H1 (cell line): ENCODE data around the gene IGF2R.

Experiments
- CTCF ChIP-seq, 3 experiments: IDR thresholded peaks; 1 replicate in 2 of 3; 2 replicates in 1 of 3; pipeline versions ENCODE4 v1.5.1 to v1.6.1; 2011; ENCODE audit warnings: low read length in 3 of 3, mild to moderate bottlenecking in 3 of 3, inconsistent platforms in 2 of 3, low read depth in 1 of 3, moderate library complexity in 1 of 3; ENCODE audit not compliant: insufficient read depth in 1 of 3; ENCODE audit errors: control extremely low read depth in 1 of 3
- POLR2AphosphoS5 ChIP-seq: IDR thresholded peaks from 2 replicates; pipeline ENCODE4 v1.6.1; 2011; ENCODE audit warnings: low read depth, low read length

DNA sequence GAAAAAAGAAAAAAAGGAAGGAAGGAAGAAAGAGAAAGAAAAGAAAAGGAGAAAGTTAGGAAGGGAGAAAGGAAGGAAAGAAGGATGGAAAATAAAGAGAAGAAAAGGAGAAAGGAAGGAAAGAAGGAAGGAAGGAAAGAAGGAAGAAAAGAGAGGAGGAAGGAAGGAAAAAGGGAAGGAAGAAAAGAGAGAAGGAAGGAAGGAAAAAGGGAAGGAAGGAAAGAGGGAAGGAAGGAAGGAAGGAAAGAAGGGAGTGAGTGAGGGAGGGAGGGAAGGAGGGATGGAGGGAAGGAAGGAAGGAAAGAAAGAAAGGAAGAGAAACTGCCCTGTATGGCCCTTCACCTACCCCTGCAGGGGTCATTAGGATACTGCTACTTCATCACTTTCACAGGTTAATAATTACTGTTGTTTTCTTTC lies 12.9 kb upstream of the IGF2R start:
- TF ChIP-seq CTCF (IDR thresholded peaks at IDR 0.05; ENCODE audit: control extremely low read depth in 1 of 3, insufficient read depth in 1 of 3, low read depth in 1 of 3, low read length in 3 of 3) (no peak), POLR2AphosphoS5 (no peak)
